SK-N-SH treated with all-trans-retinoic acid at 6 μM for 48 hours (cell line): ENCODE data around the gene MOSMO.
"Not testable (repeated sequence)": the region's sequence is repeated elsewhere in the genome, so short reads cannot be mapped to it uniquely, and the experiment has no call there.

Experiments
- ATAC-seq: fragments of 200-7000 bp; cut with Tn5 transposase; 3 replicates; pipeline ENCODE4 v1.9.1; 2020; ENCODE audit warnings: mild to moderate bottlenecking, moderate library complexity
- BACH2 ChIP-seq: fragments of 250-450 bp; sonication (Bioruptor Pico); IDR thresholded peaks from 2 replicates; pipeline ENCODE4 v1.9.0; 2021; ENCODE audit warnings: mild to moderate bottlenecking, borderline replicate concordance
- CREB5 ChIP-seq: fragments of 250-450 bp; sonication (Bioruptor Pico); IDR thresholded peaks from 2 replicates; pipeline ENCODE4 v1.5.1; 2020; ENCODE audit warnings: low read depth, mild to moderate bottlenecking, moderate library complexity
- CSDC2 ChIP-seq: fragments of 250-450 bp; sonication (Bioruptor Pico); IDR thresholded peaks from 2 replicates; pipeline ENCODE4 v1.5.0; 2020; ENCODE audit warnings: mild to moderate bottlenecking, moderate library complexity
- CSRNP3 ChIP-seq: fragments of 250-450 bp; sonication (Bioruptor Pico); IDR thresholded peaks from 2 replicates; pipeline ENCODE4 v1.5.1; 2021; ENCODE audit warnings: mild to moderate bottlenecking, moderate library complexity
- ESRRG ChIP-seq: fragments of 250-450 bp; sonication (Bioruptor Pico); IDR thresholded peaks from 2 replicates; pipeline ENCODE4 v1.6.1; 2021; ENCODE audit warnings: mild to moderate bottlenecking
- GLIS3 ChIP-seq: fragments of 250-450 bp; sonication (Bioruptor Pico); IDR thresholded peaks from 2 replicates; pipeline ENCODE4 v1.5.0; 2020; ENCODE audit warnings: mild to moderate bottlenecking, moderate library complexity
- ISL1 ChIP-seq: fragments of 250-450 bp; sonication (Bioruptor Pico); IDR thresholded peaks from 2 replicates; pipeline ENCODE4 v2.1.2; 2022; ENCODE audit warnings: mild to moderate bottlenecking, moderate library complexity
- OSR1 ChIP-seq: fragments of 250-450 bp; sonication (Bioruptor Pico); IDR thresholded peaks from 2 replicates; pipeline ENCODE4 v1.8.0; 2022; ENCODE audit warnings: moderate library complexity, mild to moderate bottlenecking, inconsistent platforms
- POU6F1 ChIP-seq: fragments of 250-450 bp; sonication (Bioruptor Pico); IDR thresholded peaks from 2 replicates; pipeline ENCODE4 v1.8.0; 2021; ENCODE audit warnings: low read depth, mild to moderate bottlenecking, moderate library complexity, borderline replicate concordance
- PPARA ChIP-seq: fragments of 250-450 bp; sonication (Bioruptor Pico); IDR thresholded peaks from 2 replicates; pipeline ENCODE4 v1.5.0; 2020; ENCODE audit warnings: mild to moderate bottlenecking, borderline replicate concordance
- RARB ChIP-seq: fragments of 250-450 bp; sonication (Bioruptor Pico); IDR thresholded peaks from 2 replicates; pipeline ENCODE4 v1.8.0; 2021; ENCODE audit warnings: mild to moderate bottlenecking, moderate library complexity
- SNAI2 ChIP-seq: fragments of 250-450 bp; sonication (Bioruptor Pico); IDR thresholded peaks from 2 replicates; pipeline ENCODE4 v1.5.0; 2020; ENCODE audit warnings: mild to moderate bottlenecking, moderate library complexity
- TCF4 ChIP-seq: fragments of 250-450 bp; sonication (Bioruptor Pico); IDR thresholded peaks from 2 replicates; pipeline ENCODE4 v1.8.0; 2021; ENCODE audit warnings: mild to moderate bottlenecking, moderate library complexity, borderline replicate concordance
- TOX ChIP-seq: fragments of 250-450 bp; sonication (Bioruptor Pico); IDR thresholded peaks from 2 replicates; pipeline ENCODE4 v1.8.0; 2021; ENCODE audit warnings: mild to moderate bottlenecking, moderate library complexity, borderline replicate concordance
- TSHZ2 ChIP-seq: fragments of 250-450 bp; sonication (Bioruptor Pico); IDR thresholded peaks from 2 replicates; pipeline ENCODE4 v1.5.0; 2020; ENCODE audit warnings: mild to moderate bottlenecking, moderate library complexity
- ZC3H10 ChIP-seq: fragments of 250-450 bp; sonication (Bioruptor Pico); IDR thresholded peaks from 2 replicates; pipeline ENCODE4 v1.5.1; 2021; ENCODE audit warnings: mild to moderate bottlenecking, moderate library complexity
- ZFP3 ChIP-seq: fragments of 250-450 bp; sonication (Bioruptor Pico); IDR thresholded peaks from 2 replicates; pipeline ENCODE4 v1.5.0; 2020; ENCODE audit warnings: mild to moderate bottlenecking, moderate library complexity
- ZFP30 ChIP-seq: fragments of 450-650 bp; formaldehyde crosslinking; IDR thresholded peaks from 2 replicates; pipeline ENCODE4 v1.5.0; 2022; ENCODE audit warnings: mild to moderate bottlenecking, moderate library complexity
- ZNF565 ChIP-seq: fragments of 450-650 bp; formaldehyde crosslinking; conservative IDR thresholded peaks from 2 replicates; pipeline ENCODE4 v1.5.0; 2020; ENCODE audit warnings: low read depth, mild to moderate bottlenecking, moderate library complexity
- ZNF70 ChIP-seq: fragments of 450-650 bp; formaldehyde crosslinking; IDR thresholded peaks from 2 replicates; pipeline ENCODE4 v1.5.0; 2020; ENCODE audit warnings: mild to moderate bottlenecking, moderate library complexity
- ZNF8 ChIP-seq: fragments of 450-650 bp; formaldehyde crosslinking; IDR thresholded peaks from 2 replicates; pipeline ENCODE4 v1.5.0; 2020; ENCODE audit warnings: mild to moderate bottlenecking, moderate library complexity

MOSMO gene

GRCh38 chr16:22124583-22125284 lies 116.8 kb downstream of the MOSMO start:
- no peak for ATAC-seq
- TF ChIP-seq CSDC2 (CRISPR knock-in tag): no peak
- no peak for TF ChIP-seq ZC3H10 (CRISPR knock-in tag)
- no peak for TF ChIP-seq TCF4 (CRISPR knock-in tag)
- no peak for TF ChIP-seq ZNF8
- TF ChIP-seq ZFP30 (CRISPR knock-in tag): no peak
- TF ChIP-seq CSRNP3: no peak
- TF ChIP-seq PPARA (CRISPR knock-in tag): no peak
- TF ChIP-seq ESRRG (CRISPR knock-in tag): no peak
- no peak for TF ChIP-seq GLIS3 (CRISPR knock-in tag)
- TF ChIP-seq, all 23 proteins: peak for 0

GRCh38 chr16:22126037-22126558 lies 118.2 kb downstream of the MOSMO start:
- ATAC-seq: no peak
- TF ChIP-seq ZNF8 (no peak), ZFP30 (CRISPR knock-in tag) (no peak), POU6F1 (no peak), BACH2 (no peak), TSHZ2 (CRISPR knock-in tag) (no peak), CSDC2 (CRISPR knock-in tag) (no peak)

GRCh38 chr16:22128537-22128936 lies 120.6 kb downstream of the MOSMO start:
- not testable (repeated sequence) for ATAC-seq
- peak; percentile 79 for TF ChIP-seq ZNF8

- no peak for ATAC-seq
- TF ChIP-seq POU6F1 (no peak), ZC3H10 (CRISPR knock-in tag) (no peak), SNAI2 (CRISPR knock-in tag) (no peak), RARB (no peak), OSR1 (CRISPR knock-in tag) (no peak), ZNF565 (CRISPR knock-in tag) (no peak), TCF4 (CRISPR knock-in tag) (no peak), TSHZ2 (CRISPR knock-in tag) (no peak), ZFP3 (CRISPR knock-in tag) (no peak), ZNF70 (CRISPR knock-in tag) (no peak), ESRRG (CRISPR knock-in tag) (no peak), CREB5 (CRISPR knock-in tag) (no peak), ISL1 (CRISPR knock-in tag) (no peak), TOX (CRISPR knock-in tag) (no peak), CSDC2 (CRISPR knock-in tag) (no peak), ZFP30 (CRISPR knock-in tag) (no peak), BACH2 (no peak), ZNF8 (no peak), PPARA (CRISPR knock-in tag) (no peak)
Measured at GRCh38 chr16:22130528-22130927, 122.6 kb downstream of the MOSMO start.
